Sciatic nerve (tissue), 2 donors: ENCODE data around the gene RCAN2. TPM values are rescaled to one million over a fixed set of nuclear protein-coding genes. Genes with fewer than 3 reads are reported as not detected.
"Not testable (repeated sequence)": the region's sequence is repeated elsewhere in the genome, so short reads cannot be mapped to it uniquely, and the experiment has no call there.

ENCODE experiments used
- ATAC-seq: fragments of 200-7000 bp; cut with Tn5 transposase; one replicate; pipeline ENCODE4 v1.9.1; 2020; ENCODE audit warnings: mild to moderate bottlenecking, moderate library complexity
- DNase-seq: peaks from one replicate; pipeline ENCODE4 v3.0.0-alpha.2; 2020; ENCODE audit warnings: low spot score
- intact Hi-C: fragments of 100-400 bp; cut with DNase I; formaldehyde crosslinking; loops from one replicate; pipeline ENCODE4 v1.14.2; 2022
- total RNA-seq: library from RNA; stranded (reverse); fragmentation: NEBNext Ultra II Directional; extraction: Animal tissue kit (Norgen Biotek cat#: 25700); gene quantifications from one replicate; pipeline ENCODE4 v1.2.1, GENCODE V29; 2021
- donor health status: DM: no; HTN: no; CAD: no.
- donor health status: DM: no; HTN: no; CAD: no.

RCAN2 gene
- total RNA-seq, 1 donor from 2014 or later: 14.8 TPM

DNA sequence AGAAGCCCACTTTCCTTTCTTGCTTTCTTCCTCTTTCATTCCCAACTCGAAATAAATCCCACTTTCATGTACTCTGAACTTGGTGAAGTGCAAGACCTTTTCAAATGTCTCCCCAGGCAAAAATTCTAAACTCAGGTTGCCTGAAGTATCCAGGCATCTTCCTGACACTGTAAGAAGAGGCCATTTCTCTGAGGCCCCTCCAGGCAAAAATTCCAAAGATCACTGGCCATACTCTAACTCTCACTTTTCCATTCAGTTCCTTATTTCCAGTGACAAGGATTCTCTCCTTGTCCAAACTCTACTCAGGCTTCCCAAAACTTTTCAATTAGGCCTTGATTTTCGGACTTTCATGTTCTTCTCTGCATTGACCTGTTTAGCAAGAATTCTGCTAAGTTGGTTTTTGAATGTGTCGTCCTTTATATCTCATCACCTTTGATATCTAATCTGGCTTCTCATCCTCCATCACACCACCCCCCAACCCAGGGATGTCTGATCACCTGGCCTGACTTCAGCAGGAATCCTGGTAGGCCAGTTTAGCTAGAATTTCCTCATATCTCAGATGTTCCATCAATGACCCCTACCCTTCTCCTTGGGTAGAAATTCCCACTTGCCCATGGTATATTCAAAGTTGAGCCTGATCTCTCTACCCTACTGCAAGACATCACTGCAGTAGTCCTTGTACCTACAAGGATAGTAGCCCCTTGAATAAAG lies 124.9 kb downstream of the RCAN2 start:
- ATAC-seq (no peak), DNase-seq (no peak)
- intact Hi-C loops: no loop called here

DNA sequence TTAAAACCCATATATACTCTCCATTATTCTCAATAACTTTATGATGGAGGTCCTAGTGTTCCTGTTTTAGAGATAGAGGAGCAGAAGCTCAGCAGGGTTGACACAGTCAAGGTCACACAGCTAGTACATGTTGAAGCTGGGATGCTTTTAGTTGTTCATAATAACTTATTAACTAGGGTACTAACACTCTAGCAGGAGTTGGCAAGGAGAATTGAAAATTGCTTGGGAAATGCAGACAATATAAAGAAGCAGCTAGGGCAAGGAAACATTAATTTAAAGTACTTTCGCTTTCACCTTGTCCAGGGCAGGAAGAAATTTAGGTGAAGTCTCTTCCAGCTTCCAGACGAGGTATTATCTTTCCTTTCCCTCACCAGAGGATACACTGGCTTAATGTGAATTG lies 133.7 kb downstream of the RCAN2 start:
- intact Hi-C loops: no loop called here
- no peak for ATAC-seq
- no peak for DNase-seq

DNA sequence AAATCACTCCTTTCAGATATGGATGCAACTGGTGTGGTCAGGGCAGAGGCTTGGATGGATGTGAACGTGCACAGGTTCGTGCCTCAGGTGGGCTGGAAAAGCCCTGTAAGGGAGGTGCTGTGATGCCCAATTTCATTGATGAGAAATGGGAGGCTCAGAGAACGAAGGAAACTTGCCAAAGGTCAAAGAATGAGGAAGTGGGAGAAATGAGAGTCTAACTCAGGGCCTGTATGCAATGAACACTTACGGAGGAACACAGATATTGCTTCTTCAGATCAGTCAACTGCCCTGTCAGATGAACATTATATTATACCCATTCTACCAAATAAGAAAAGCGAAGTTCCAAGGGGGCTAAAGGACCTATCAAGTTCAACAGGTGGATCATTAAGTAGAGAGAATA lies 134.7 kb downstream of the RCAN2 start:
- DNase-seq (no peak), ATAC-seq (no peak)
- intact Hi-C loops: no loop called here

- ATAC-seq (no peak), DNase-seq (no peak)
- intact Hi-C loops: no loop called here
Measured at GRCh38 chr6:46353528-46353927, 137.7 kb downstream of the RCAN2 start.

DNA sequence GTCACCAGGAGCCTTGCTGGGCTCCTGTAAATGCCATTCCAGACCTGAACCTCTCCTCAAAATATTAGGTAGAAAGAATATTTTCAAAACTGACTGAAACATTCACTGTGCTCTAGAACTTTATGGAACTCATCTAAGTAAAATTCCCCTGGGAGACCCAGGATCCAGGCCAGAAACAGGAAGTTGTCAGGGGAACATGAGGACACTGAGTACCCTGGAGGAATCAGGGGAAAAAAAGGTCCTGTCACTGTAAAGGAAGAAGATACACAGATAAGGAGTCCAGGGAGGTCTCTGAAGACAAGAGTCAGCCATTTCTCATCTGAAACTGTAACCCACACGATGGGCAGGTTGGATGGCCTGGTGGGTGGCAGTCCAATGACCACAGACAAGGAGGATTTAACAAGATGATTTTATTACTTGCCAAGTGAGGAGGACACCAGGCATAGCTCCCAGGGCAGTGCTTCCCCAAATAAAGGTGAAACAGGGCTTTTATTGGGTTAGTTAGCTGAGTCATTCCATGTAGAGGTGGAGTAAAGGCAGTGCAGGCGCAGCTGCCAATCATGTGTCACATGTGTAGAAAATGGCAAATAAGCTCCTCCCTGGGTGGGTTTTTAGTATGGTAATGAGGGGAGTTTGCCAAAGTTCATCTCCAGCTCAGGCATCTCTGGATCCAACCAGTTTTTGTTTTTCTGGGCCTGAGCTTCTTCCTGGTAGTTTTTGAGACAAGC lies 138.5 kb downstream of the RCAN2 start:
- no peak for DNase-seq
- peak; percentile 26 for ATAC-seq

GRCh38 chr6:46350714-46351113 lies 140.5 kb downstream of the RCAN2 start:
- intact Hi-C loops: no loop called here
- ATAC-seq: no peak

More for the DNA sequence above, 138.5 kb downstream of the RCAN2 start:
- intact Hi-C loops: no loop called here

DNA sequence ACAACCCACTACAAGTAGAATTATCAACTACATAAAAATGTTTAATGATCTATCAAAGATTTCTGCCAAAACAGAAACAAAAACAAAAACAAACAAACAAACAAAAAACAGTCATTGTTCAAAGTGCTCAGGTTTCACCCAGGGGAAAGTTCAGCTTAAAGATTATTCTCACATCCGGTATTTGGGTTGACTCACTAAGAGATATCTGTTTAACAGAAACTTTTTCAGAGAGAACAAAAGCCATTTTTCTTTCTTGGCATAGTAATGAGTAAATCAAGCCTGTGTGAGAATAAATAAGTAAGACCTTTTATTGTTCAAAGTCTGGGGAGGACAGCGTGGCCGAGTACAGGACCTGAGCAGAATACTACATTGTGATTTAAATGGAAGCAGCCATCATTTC lies 143.6 kb downstream of the RCAN2 start:
- intact Hi-C loops: no loop called here
- DNase-seq (no peak), ATAC-seq (no peak)

More at GRCh38 chr6:46350714-46351113, 140.5 kb downstream of the RCAN2 start:
- no peak for DNase-seq

- DNase-seq (no peak), ATAC-seq (no peak)
- intact Hi-C loops: no loop called here
Measured at GRCh38 chr6:46340246-46340645, 151.0 kb downstream of the RCAN2 start.

DNA sequence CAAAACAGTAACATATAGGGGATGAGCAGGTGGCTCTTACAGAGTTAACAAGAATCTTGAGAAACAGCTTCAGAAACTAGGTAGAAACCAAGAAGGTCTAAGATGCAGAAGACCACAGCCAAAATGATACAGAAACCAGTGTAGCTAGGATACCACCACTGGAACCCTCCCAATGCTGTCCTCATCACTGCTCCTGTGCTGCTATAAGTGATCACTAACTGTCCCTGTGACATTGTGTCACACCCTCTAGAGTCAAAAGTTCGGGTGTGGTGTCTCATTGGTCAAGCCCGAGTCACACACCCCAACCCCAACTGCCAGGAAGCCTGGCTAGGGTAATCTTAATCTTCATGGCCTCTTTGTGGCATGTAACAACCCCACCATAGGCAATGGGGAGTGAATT lies 153.1 kb downstream of the RCAN2 start:
- intact Hi-C loops: no loop called here
- no peak for DNase-seq
- no peak for ATAC-seq

GRCh38 chr6:46334442-46334841 lies 156.8 kb downstream of the RCAN2 start:
- intact Hi-C loops: no loop called here
- DNase-seq: no peak
- no peak for ATAC-seq

GRCh38 chr6:46333481-46333880 lies 157.8 kb downstream of the RCAN2 start:
- ATAC-seq (no peak), DNase-seq (no peak)
- intact Hi-C loops: loop anchor here (1.0 kb wide), 1 partner anchor 56 kb away; no protein-coding TSS in a partner anchor

- ATAC-seq, DNase-seq, intact Hi-C loops: not testable (repeated sequence)
Measured at GRCh38 chr6:46332448-46332847, 158.8 kb downstream of the RCAN2 start.

DNA sequence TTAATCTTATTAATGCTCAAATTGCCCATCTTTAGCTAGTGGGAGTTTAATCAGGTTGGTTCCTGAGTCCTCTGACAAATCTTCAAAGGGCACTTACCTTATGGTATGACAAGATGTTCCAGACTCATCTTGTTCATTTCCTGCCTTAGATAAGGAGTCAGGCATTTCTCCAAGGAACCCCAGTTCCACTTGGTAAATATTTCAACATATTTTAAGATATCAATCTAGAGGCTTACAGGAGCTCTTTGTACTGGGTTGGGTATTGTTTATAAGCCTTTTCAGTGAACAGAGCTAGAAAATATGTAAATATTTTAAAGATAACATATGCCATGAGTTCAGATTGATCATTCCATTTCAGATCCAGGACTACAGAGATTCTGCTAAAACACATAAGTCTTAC lies 159.8 kb downstream of the RCAN2 start:
- intact Hi-C loops: no loop called here
- no peak for DNase-seq
- no peak for ATAC-seq

DNA sequence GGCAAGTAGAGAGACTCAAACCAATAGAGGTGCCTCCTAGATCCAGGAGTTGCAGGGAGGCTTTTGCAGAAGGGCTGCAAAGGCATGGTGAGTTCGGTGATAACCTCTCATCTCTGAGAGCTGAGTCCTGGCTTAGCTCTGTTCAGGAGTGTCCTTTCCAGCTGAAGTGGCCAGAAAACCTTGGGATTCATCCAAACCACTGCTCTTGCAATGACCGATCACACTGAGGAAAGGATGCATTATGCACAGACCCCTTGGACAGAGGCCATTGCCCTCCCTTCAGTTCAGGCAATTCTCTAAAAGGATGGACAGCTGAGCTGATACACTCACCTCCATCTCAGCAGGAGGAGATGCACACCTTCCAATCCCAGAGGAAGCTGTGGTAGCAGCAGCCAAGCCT lies 161.7 kb downstream of the RCAN2 start:
- DNase-seq (no peak), ATAC-seq (peak; percentile 72)
- intact Hi-C loops: no loop called here

DNA sequence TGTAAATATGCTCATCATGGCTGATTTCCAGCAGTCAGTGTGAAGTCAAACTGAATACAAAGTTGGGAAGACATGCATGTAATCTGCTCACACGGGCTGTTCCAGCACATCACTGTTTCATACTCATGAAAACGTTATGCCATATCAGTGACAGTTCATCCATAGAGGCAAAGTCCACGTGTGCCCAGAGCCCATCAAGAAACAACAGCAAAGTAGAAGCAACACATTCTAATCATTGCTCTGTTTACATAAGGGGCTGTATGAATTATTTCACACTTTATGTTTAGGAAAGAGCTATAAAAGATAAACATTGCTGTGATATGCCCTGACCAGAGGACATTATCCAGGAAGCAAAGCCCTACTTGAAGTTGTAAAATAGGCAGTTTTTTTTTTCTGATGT lies 163.5 kb downstream of the RCAN2 start:
- intact Hi-C loops: no loop called here
- DNase-seq (no peak), ATAC-seq (no peak)

DNA sequence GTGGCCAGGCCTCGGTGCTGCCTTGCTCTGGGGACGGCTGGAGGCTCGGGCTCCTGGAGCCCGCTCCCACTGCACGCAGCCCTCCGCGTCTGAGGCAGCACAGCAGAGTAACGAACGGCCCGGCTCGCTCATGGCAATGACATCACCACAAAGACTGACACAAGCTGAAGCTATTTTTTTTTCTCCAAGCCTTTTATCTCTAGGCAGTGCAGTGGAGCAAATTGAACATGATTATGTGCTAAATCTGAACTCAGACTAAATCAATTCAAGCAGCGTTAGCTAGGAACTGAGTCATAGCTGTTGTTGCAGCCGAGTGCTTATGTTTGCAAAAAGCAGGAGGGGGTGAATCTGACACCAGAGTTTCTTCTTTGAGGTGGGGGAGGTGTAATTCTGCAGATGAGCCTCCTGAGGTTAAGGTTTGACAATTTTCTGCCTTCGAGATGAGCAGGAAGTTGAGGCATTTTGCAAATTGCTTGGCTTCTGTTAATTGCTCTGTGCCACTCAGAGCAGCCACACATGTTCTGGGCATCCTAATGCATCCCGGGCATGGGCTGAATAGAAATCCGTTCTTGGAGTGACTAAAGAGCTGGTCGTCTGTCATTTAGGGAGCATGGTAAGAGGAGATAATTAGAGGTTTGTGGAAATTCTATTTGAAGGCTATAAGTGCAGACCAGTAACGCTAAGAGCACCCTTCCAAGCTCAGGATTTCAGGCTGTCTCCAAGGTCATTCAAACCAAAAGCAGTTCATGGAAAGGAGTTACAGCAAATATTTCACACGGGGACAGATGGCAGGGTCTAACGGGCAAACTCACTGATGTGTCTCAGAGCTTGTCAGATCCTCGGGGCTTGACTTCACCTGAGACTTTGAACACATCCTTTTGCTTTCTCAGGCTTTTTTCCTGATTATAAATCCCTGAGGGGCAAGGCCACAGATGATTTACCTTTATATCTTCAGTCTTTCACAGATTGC lies 165.4 kb downstream of the RCAN2 start:
- ATAC-seq: peak; percentile 40
- no peak for DNase-seq
- intact Hi-C loops: no loop called here

- intact Hi-C loops: no loop called here
- DNase-seq: no peak
Measured at GRCh38 chr6:46324706-46325105, 166.5 kb downstream of the RCAN2 start.

DNA sequence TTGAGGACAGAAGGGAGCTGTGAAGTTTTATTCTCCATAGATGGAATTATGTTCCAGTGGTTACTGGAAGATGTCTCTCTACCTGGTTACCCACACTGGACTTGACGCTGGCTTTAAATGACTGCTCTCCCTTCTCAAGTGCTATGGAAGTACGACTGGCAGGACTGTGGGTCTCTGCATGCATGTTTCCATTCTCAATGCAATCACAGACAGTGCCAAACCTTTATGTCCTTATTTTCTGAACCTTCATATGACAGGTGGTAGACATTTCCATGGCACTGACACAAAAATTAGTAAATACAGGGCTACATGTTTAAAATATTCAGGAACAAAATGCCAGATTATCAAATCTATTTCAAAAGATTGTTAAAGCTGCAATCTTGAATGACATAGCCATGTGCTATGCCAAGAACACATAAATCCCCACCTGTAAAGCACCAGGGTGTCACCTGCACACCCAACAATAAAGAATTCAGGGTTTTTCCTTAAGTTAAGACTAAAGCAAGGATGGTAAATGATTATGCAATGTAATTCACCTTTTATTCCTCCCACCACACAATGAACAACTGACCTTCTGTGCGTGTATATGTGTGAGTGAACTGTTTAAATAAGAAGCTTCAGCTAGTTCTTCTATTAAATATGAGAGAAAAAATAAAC lies 167.2 kb downstream of the RCAN2 start:
- intact Hi-C loops: no loop called here
- ATAC-seq (no peak), DNase-seq (no peak)

More at GRCh38 chr6:46324706-46325105, 166.5 kb downstream of the RCAN2 start:
- no peak for ATAC-seq
